GM18909 (cell line): ENCODE data around the gene GTF3C1.

ENCODE experiments used
- ATAC-seq: cut with Tn5 transposase; IDR thresholded peaks from one replicate; pipeline ENCODE4 v1.9.1; 2021; ENCODE audit warnings: mild to moderate bottlenecking; ENCODE audit not compliant: unreplicated experiment, poor library complexity

Gene GTF3C1

DNA sequence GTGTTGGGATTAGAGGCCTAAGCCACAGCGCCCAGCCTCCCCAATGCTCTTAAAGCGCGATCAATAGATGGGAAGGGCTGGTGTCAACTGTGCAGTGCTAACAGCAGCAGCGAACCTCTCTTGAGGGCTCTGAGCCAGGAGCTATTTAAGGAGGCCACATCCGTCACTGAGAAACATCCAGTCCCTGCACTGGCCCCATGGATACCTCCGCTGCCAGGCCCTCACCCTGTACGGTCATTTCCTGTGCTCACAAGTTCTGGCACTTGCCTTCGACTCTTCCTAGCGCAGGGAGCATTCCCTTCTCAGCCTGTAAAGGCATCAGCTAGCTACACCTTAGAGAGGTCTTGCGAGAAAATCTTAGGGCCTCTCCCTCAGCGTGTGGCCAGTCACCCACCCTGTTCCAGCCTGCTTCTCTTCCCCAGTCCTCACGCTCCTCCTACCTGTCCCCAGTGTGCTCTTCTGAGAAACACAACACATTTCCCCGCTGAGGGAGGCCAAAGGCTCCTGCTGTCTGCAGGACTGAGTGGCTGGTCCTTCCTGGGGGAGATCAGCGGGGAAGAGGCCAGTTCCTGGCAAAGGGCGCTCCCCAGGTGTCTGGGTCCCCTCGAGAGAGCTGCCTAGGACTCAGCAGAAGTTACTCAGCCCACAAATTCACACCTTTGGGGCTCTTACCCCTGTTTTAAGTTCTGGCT is 28.6 kb downstream of the GTF3C1 start:
- ATAC-seq = no peak

DNA sequence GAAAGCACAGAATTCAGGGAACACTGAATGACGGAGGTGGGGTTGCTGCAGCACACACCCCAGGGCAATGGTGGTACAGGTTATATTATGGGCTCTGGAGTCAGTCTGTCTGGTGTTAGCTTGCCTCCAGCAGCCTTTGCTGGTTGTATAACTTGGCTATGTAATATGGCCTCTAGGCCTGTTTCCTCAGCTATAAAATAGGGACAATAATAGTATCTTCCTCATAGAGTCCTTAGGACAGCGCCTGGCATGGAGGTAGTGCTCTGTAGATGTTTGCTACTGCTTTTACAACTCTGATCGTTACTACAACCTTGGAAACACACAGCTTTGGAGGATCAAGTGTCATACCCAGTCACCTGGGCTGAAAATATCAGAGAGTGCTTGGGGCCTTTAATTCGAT is 31.5 kb downstream of the GTF3C1 start:
- ATAC-seq = no peak

DNA sequence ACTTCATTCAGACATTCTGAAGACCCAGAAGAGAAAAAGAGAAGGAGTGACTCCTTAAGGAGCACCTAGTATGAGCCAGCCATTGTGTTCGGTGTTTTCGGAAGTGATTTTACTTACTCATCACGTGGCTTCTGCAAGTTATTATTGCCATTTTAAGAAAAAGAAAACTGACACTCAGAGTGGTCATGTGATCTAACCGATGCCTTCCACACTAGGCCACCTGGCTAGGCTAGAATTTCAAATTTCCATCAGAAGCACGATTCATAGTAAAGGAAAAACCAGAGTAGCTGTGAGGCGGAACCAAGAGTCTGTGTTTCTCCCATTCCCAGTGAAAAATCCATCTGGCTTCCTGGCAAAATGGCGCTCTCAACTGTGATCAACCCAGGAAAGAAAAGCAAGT is 32.0 kb downstream of the GTF3C1 start:
- no peak for ATAC-seq

DNA sequence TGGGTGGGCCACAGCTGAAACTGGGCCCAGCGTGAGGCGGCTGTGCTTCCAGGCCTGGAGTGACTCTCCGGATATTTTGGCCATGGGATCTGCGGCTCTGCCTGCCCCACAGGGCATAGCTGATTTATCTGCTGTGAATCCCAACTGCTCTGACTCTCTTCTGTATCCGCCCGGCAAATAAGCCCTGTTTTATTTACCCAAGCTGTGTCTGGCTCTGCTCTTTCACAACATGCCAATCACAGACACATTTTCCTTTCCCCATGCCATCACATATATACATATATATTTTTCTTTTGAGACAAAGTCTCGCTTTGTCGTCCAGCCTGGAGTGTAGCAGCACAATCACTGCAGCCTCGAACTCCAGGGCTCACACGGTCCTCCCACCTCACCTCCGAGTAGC is 33.3 kb downstream of the GTF3C1 start:
- no peak for ATAC-seq

DNA sequence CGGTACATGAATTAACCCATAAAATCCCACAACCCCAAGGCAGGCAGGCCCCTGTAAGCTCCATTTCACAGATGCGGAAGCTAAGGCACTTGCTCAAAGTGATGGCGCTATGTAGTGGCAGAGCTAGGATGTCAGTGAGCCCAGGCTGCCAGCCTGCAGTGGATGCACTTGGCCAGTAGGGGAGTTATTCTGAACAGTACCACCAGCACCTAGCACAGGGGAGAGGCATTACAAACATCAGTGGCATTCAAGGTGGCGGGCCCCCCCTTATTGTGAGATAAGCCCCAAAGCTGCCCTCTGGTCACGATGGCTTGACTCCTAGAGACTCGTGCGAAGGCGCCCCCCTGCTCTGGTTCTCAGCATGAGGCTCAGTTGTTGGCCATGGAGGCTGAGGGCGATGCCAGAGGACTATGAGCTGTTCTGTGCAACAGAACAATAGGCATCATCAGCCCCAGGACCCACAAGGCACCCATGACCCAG is 33.8 kb downstream of the GTF3C1 start:
- ATAC-seq = no peak

DNA sequence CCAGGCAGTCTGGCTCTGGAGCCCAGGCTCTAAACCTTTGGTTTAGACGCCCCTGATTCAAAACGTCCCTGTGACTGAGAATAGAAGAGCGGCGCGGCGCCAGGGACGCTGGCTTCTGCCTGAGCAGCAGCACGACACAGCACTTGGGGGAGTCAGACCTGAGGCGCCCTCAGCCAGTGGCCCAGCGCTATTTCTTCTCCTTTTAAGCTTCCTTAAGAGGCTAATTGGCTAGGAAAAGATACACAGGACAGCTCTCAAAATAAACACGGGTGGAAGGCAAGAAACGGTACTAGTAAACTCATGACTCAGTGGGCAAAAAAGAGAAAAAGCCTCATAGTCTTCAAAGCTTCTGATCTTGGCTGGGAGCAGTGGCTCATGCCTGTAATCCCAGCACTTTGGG is 34.9 kb downstream of the GTF3C1 start:
- no peak for ATAC-seq

DNA sequence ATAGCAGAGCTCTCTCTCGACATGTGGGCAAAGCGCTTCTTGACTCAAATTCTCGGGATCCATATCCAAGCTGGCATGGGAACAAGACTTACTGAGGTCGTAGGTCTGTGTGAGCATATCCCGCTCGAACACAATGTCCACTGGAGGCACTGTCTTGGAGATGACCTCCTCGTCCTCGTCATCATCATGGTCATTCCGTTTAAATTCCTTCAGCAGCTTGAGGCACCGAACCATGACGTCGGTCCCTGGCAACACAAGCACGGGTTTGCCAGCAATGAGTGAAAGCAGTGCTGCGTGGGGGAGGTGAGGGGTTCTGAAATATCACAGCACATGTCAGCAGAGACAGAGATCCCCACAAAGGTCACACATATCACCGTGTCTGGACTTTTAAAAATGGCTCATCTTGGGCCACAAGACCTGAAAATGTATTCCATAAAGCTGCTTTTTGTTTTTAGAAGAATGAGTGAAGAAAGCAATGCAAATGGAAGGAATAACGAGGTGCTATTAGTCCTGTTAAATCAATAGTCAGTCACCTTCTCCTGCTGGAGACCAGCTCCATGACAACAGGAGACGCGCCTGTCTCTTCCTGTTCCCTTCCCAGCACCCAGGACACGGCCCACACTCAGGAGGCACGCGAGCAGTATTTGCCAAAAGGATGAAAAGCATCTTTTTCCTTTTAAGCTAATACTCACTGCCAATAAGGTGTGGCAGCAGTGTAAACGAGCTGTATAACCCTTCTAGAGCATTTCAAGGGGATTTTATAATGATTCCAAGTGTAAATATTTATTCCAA is 37.9 kb downstream of the GTF3C1 start:
- no peak for ATAC-seq

DNA sequence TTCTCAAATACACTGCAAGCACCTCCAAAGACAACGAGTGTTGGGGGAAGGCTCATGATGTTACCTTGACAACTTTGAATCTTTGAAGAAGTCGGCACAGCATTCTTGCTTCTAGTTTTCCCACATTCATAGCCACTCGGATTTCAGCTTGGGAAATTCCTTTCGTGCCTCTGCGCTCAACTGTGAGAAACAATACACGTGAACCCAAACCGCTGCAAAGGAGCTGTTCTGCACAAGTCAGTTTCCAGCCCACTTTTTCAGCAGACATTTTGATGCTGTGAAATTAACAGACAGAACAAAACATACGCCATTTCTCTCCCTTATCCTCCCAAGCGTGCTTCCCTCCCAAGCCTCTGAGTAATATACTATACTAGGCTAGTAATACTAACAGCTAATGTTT is 41.2 kb downstream of the GTF3C1 start:
- no peak for ATAC-seq

DNA sequence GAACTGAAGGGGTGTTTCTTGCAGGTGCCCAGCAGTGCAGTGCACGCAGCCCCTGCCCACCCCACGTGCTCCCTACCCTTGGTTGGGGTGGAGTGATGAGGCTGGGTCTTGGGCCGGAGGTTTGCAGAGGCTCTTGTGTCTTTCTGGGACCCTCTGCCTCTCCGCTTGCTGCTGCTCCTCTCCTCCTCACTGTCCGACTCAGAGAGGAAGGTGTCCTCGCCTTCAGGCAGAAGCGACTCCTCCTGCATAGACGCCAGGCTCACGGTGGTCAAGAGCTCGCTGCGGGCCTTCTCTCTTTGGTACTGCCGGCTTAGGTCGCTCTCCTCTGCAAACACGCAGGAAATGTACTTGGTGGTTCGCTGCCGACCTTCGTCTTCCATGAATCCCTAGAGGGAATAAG is 42.9 kb downstream of the GTF3C1 start:
- no peak for ATAC-seq

DNA sequence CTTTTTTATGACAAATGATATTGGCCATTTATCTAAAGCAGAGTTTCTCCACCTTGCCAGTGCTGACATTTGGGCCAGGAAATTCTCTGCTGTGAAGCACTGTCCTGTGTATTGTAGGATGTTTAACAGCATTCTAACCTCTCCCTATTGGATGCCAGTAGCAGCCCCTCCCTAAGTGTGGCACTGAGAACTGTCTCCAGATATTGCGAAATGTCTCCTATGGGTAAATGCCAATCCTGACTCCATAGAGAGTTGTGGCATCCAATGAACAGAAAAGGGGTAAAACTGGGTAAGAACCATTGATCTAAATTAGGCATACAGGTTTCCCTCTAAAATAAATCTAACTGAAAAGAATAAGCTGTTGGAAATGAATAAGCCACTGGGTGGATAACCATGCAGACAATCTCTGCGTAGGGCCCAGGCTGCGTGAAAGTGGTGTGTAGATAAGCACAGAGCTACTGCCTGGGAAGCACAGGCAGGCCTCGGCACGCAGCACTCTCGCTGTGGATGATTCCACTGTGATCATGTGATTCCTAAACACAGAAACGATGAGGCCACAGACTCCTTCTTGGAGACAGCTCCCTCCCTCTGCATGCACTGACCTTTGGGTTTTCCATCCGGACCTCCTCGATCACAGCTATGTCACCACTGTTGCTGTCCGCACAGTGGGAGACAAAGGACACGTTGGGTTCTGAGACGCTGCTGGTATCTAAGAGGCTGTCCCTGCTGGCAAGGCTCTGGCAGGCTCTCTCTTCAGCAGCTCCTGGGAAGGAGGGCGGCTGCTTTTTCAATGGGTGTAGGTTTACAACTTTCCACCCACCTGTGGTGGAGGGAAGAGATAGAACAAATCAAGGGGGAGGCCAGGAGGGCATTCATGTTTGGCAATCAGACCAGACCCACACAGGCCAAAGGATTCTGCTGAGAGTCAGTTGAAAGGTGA is 44.1 kb downstream of the GTF3C1 start:
- no peak for ATAC-seq

DNA sequence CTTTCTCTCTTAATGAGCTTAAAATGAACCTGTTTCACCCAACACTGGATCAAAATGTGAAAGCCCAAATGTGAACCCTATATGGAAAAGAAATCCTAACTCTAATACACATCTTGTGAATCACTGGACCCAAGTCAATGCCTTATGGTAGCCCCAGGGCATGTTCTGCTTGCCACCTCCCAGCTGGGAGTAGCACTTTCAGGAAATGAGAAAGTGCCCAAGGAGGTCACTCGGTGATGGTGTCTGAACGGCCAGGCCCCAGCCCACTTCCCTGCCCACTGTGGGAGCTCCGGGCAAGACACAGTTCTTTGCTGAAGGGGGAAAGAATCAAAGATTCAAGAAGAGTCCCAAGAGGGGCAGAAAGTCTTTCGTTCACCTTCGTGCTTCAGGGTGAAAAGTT is 46.1 kb downstream of the GTF3C1 start:
- no peak for ATAC-seq

DNA sequence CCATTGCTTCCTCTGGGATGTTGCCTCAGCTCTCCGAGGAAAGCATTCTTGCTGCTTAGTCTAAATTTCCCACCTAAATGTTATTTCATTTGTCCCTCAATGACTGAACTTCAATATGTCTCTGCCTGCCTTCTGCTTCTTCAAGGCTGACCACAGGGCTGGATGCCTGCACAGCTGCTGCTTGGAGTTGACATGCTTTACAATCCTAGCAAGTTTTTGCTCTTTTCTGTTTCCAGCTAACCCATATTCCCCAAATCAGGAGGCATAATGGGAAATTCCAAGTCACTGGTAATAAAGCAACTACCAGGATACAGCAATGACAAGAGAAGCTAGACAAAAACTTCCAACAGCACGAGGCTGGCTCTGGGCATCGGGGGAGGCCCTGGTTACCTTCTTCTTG is 48.9 kb downstream of the GTF3C1 start:
- no peak for ATAC-seq

DNA sequence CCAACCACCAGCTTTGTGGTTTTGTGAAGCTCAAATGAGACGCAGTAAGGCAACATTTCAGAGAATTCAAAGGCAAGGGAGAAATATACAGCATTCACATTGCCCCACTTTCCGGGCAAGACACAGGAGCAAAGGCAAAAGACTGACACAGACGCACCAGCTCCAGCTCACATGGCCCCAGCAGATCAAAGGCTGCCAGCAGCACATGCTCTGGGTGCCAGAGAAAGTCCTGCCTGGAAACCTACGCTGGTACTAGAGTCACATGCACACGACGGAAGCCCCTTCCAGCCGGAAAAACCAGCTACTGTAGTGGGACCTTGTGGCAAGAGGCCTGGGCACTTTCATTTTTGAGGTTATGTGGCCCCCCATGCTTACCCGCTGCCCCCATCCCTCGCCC is 50.1 kb downstream of the GTF3C1 start:
- no peak for ATAC-seq

DNA sequence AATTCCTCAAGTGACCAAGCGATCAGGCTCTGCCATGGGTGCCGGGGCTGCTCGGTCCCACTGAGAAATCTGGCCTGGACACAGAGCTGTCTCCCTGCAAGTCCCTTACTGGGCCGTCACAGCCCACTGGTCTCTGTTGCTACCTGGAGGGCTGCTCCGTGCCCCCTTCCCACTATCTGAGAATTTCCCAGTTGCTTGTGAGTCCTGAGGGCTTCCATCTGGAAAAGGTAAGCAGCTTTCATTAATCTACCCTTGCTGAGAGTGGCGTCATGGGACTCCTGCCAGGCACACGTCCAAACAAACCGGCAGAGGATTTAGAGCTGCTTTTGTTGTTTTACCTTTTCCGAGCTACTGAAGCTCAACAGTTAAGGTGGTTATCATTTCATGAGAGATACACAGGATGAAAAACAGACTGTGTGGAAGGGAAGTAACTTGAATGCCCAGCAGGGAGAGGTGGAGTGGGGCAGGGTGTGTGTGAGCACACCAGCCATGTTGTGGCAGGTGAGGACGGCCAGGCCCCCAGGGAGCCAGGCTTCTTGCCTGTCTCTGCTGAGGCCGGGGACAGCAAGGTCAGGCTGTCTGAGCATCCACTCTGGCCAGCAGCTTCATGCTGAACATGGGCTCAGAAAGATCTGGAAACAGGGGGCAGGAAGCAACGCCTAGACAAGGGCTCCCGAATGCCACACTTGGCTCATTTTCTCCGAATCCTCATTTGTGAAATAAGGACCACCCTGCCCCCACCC is 50.6 kb downstream of the GTF3C1 start:
- ATAC-seq = no peak

DNA sequence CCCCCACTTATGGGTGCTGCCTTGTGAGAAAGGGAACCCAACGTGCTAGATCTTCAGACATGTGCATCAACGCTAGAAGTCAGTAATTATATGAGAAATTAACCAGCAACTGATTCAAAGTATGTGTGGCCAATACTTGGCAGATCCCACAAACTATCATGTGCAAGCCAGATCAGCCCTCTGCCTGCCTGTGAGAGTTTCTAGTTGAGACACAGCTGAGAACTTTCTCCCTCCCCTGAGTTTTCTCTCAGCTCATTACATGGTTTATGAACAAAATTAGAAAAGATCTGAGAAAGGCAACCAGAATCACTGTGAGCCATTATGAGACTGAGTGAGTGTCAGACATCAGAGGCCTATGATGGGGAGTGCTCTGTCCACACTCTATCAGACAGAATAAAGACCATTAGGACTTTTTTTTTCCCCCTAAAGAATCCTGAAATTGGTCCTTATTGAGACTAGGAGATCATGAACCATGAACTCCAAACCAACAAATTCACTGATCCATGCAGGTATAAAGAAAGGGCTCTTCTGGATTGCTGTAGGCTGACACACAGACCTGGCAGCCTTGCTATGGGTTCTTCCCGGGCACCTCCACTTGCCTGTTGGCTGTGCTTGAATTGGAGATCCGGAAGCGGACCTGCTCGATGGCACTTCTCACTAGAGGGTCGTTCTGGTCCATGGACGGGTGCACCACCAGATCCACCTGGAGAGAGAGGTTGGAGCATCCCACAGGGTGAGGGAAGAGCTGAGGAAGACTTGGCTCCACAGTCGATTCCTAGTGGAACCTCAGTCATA is 51.5 kb downstream of the GTF3C1 start:
- no peak for ATAC-seq

DNA sequence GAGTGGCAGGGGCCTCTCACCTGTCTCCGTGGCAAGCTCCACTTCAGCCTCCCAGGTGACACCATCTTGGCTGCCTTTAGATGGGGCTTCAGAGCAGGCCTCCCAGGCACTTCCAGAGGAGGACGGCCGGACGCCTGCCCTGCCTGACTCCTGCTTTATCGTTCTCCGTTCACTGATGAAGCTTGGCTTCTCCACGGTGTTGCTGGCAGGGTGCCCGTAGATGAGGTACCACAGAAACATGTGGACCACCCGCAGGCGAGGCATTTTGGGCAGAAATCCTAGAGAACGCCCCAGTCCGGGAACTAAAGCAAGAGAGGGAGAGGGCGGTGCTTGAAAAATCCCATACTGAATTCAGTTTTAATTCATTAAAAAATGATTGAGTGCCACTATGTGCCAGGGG is 54.5 kb downstream of the GTF3C1 start:
- no peak for ATAC-seq

DNA sequence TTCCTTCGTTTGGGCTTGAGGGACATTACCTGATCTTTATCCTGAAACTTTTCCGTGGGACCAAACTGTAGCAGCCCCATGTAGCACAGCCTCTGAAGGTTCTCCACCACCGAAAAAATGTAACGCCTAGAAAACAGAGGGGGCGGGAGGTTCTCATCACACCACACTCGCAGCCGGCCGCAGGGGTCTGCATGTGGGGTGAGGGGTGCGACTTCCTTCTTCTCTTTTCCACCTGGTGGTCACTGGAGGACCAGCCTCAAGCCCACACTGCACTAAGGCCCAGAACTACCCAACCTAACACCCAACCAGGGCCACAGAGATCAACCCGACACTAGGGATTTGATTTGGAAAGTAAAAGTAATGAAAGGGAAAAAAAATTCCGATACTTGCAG is 57.1 kb downstream of the GTF3C1 start:
- ATAC-seq = no peak

DNA sequence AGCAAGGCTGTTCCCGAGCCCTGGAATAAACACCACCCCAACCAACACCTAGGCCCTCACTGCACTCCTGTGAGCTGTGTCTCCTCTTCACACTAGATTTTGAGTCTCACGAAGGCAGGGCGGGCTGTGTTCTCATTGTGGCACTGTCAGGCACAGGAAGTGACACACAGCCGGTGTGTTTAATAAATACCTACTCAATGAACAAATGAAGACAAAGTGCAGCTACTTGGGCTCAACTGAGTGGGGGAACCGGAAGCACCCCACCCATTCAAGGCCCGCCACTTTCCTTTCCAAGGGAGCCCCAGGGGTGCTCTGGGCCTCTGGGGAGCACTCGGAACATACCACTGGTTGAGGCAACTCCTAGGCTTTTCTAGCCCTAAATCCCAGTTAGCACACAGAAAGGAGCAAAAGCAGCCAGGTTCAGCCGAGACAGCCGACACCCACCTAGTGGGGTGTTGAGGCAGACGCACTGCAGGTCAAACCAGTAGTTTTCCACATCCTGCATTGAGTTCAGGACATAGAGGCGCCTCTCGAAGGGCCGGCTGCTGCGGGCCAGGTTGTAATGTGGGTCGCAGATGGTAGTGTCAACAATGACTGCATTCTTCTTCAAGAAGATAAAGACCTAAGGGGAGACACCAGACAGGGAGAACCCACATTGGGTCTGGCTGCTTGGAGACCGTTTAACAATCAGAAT is 57.7 kb downstream of the GTF3C1 start:
- no peak for ATAC-seq

DNA sequence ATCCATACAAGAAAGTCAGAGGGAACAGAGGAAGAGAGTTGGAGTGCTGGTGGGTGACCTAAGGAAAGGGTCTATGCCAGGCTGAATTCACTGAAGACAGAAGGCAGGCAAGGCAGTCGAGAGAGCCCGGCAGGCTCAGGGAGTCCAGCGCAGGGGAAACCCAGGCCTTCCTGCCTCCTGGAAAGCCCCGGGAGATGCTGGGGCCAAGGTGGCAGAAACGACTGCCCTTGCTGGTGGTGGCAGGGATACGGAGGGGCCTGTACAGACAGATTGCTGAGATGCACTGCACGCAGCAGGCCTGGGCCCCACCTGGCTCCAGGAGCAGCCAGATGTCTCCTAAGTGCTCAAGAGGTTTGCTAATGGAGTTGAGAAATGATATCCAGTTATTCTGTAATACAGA is 59.8 kb downstream of the GTF3C1 start:
- ATAC-seq = no peak
